NCI-H1930 (cell line): ENCODE data around the gene C10orf90.

Experiments
- DNase-seq, 2 experiments: peaks; one replicate each; lab custom pipeline; 2025; lab: John Stamatoyannopoulos, UW

Gene C10orf90

DNA sequence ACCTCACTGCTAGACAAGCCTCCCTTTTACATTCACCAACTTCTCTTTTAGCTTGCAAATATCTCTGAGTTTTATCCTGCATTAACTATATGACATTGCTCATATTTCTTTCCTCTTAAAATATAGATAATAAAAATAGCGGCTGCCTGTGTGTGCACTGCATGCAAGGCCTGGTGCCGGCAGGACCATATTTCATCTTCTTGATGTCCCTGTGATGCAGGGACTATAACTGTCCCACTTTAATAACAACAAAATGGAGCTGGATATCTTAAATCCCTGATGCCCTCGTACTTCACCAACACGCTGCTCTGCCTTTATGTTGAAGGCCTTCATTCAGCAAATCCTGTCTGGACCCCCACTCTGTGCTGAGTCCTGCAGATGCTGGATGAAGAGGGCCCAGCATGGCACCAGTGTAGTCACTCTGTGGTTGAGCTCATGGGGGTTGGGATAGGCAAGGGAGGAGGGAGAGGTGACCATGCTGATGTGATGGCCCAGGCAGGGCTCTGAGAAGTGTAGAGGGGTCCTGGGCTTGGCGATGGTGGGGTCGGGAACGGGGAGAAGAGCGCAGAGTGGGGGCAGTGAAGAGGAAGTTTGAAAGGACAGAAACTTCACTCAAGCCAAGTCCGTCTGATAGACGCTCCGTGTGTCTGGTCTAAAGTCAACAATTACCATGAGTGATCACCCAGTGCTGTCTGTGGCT lies 40.4 kb downstream of the C10orf90 start:
- no peak for DNase-seq

DNA sequence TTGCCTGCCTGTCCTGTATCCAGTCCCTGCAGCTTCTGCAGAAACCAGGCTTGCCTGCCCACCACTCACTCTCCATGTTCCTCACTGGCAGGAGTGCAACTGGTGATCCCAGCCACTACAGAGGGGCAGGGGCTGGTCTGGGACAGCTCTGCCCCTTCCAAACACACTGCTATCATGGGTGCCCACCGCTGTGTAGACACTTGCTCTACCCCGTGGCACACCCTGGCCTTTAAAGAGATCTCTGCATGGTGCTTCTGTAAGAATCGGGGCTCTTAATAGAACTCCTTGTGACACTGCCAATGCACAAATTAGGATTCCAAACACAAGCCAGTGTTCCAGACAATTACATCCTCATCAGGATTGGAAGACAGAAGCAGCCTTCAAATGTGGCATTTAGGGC lies 41.7 kb downstream of the C10orf90 start:
- DNase-seq: no peak

DNA sequence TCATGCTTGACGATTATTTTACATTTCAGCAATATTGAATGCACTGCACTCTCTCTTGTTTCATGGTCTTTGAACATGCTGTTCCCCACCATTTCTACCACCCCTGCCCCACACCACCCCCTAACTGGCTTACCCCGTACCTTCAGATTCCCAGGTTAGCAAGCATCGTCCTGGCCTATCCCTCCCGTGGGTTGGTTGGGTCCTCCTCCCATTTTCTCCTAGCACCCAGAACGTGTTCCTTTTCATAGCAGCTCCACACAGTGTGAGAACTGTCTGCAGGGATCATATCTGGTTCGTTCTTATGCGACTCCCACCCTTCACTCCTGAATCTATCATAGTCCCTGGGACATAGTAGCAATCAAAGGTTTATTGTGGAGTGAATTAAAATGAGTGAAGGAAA lies 48.6 kb downstream of the C10orf90 start:
- DNase-seq: no peak

DNA sequence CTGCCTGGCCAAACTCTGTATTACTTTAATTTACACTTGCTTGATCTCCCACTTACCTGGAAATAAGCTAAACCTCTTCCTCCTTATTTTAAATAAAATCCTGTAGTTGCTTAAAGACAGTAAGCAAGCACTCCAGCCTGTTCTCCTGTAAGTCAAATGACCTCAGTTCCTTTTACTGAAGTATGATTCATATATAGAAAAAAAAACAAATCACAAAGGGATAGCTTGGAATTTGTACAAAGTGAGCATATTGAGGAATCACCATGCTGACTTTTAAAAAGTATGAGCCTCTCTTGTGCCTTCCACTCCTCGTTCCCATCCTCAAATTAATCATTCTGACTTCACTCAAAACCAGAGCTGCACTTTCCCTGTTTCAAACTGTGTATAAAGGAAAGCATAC lies 52.0 kb downstream of the C10orf90 start:
- DNase-seq: no peak

DNA sequence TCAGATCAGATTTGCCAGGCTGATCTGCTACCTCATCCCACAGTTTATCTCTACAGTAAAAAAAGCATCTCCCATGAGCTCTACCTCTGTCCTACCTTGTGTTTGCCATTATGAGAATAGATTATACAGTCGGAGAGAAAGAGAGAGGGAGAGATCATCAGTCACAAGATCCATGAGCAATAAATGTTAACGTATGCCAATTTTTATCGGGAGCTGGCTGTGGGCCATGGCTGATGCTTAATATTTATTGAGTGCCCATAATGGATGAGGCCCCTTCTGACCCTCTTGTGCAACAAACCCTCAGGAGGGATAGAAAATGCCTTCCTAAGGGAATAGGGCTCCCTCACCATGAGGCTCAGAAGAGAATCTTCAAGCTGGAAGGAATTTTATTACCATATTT lies 52.8 kb downstream of the C10orf90 start:
- no peak for DNase-seq

GRCh38 chr10:126617208-126617607 lies 53.3 kb downstream of the C10orf90 start:
- no peak for DNase-seq

GRCh38 chr10:126616737-126617136 lies 53.8 kb downstream of the C10orf90 start:
- no peak for DNase-seq

GRCh38 chr10:126611303-126611702 lies 59.2 kb downstream of the C10orf90 start:
- DNase-seq: no peak

DNA sequence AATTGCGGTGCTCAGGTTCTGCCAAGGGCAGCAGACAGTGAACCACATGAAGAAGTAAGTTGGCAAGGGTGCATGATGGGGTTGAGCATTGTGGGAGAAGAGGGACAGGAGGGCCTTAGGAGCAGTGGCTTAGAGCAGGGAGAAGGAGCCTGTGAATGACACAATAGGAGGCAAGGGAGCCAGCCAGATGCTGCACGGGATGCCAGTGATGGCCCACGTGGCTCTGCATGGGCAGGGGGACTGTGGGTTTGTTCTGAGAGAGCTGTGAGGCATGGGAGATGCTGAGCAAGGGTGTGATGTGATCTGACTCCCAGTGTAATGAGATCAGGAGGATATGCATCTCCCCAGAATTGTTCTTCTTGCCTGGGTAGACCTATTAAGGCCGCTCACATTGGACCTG lies 60.9 kb downstream of the C10orf90 start:
- no peak for DNase-seq

DNA sequence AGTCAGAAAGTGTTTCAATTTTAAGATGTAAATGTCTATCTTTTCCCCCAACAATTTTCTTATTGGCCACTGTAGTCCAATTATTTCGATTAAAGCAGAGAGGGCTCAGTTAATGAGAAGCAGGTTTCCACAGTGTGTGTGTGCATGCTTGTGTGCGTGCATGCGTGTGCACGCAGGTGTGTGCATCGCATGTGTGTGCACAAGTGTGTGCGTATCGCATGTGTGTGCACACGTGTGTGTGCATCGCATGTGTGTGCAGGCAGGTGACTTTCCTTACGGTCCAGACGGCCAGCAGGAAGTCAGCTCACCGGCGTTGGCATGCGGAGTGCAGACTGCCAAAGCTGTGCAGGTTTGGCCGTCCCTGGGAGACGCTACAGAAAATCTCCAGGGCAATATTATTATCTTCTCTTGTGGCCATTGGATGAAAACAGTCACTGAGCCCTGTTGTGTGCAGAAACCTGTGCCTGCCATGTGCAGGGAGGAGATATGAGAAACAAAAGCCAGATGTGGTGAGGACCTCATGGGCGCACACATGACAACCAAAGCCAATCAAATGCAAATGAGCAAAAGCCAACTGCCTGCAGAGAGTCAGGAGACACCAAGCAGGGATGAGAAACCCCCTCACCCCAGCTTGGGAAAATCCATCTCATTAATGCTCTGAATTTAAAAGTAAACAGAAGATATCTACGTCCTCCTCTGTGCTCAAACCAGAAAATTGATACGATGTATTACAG lies 70.4 kb downstream of the C10orf90 start:
- no peak for DNase-seq

DNA sequence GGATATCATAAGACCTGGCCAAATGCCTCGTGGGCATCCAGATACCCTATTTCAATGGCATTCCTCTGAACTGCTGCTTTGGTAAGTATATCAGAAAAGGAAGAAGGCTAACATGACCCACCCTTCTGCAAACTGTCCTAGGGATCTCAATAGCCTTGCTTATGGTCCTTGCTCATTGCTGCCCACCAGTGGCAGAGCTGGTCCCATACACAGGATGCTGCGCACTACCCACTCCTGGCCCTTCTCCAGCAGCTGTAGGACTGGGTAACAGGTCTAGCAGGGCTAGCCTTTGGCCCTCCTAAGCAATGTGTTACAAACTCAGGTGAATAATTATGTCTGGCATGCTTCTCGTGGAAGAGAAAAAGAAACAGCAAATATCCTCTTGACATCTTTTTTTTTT lies 72.5 kb downstream of the C10orf90 start:
- no peak for DNase-seq

GRCh38 chr10:126597211-126597610 lies 73.3 kb downstream of the C10orf90 start:
- DNase-seq: no peak

GRCh38 chr10:126596472-126597016 lies 73.9 kb downstream of the C10orf90 start:
- no peak for DNase-seq

GRCh38 chr10:126595160-126595559 lies 75.3 kb downstream of the C10orf90 start:
- DNase-seq: no peak

DNA sequence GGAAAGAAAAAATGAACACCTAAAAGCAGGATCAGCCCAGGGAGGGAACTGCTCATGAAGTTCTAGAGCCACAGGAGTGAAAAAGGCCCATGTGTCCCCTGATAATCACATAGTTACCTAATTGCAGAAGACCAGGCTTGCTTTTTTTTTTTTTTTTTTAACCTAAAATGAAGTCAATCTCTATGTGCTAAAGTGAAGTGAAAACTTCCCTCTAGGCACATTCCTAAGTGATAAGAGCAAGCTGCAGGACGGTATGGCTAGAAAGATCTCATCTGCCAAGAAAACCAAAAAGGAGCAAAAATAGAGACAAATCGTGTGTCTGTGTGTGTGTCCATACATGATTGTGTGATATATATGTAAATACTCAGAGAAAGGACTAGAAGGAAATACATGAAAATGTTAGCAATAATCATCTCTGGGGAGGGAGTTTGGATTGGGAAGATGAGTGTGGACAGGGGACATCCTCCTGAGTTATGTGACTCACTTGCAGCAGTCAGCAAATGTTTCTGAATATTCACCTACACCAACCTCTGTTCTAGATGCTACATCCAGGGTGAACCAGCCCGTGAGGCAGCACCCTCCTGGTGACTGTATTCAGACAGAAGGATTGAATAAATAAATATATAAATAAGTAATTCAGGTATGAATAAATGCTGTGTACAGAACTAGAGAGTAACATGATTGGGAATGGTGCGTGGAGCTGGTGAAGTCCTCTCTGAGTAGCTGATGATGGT lies 76.4 kb downstream of the C10orf90 start:
- no peak for DNase-seq

GRCh38 chr10:126592901-126593300 lies 77.6 kb downstream of the C10orf90 start:
- DNase-seq: no peak

DNA sequence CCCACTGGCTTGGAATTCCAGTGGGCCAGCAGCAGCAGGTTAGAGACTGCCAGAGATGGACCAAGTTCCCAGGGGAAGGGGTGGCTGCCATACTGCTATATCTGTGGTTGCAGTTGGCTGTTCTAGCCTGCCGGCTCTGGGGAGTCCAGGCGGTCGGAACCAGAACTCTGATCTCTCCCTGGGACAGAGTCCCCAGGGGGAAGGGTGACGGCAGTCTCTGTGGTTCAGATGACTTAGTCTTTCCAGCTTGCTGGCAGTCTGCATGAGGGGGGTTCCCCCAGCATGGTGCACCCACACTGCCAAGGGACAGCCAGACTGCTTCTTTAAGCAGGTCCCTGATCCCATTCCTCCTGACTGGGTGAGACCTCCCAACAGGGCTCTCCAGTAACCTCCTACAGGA lies 82.5 kb downstream of the C10orf90 start:
- DNase-seq: no peak

DNA sequence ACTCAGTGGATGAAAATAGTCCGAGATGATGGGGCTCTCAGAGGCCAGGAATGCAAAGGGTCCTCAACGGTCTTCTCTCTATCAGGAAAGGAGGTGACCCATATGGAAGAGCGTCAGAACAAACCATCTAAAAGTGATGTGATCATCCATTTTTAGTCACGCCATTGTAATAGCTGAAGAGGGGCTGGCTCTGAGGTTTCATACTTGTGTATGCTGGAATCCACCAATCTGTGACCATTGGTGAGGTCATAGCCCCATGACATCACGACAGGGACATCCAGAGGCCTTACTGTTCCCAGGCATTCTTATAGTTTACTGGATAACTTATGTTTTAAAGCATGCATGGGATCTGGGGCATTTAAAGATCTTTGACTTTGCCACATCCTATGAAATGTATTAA lies 83.6 kb downstream of the C10orf90 start:
- DNase-seq: no peak

DNA sequence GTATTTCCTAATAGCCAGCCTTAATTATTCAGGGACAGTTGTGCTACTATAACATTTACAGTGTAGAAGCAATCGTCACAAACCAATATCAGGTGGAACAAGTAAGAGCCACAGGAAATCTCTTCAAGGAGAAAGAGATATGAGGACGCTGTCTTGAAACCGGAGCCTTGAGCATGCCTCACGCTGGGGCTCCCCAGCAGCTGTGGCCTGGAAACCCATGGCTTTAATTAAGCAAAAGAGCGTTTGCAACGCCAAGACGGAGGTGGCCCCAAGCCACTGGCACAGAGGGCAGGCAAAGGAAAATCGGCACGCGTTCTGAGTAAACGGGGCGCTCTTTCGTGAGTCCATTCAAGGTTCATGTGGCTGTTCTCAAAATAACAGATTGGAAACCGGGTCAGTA lies 84.4 kb downstream of the C10orf90 start:
- DNase-seq: no peak

DNA sequence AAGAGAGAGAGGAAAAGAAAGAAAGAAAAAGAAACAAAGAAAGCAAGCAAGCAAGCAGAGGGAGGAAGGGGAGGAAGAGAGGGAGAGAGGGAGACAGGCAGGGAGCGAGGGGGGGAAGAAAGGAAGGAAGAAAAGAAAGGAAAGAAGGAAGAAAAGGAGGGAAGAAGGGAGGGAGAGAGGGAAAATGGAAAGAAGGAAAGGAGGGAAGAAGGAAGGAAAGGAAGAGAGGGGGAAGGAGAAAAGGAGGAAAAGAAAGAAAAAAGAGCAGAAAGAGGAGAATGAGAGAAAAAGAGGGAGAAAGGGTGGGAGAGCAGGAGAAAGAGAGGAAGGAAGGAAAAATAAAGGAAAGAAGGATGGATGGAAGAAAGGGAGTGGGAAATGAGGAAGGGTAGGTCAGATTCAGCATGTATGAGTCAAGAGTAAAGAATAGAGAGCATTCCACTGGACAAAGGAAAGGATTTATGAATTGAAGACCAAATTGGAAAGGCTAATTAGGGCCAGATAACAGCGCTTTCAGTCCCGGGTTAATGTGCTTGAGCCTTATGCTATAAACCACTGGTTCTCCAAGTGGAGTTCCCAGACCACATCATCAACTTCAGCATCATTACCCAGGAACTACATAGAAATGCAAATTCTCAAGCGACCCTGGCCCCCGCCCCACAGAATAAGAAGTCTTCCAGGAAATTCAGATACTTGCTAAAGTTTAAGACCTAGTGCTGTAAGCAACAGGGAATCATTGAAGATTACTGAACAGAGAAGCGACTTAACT lies 85.1 kb downstream of the C10orf90 start:
- no peak for DNase-seq

GRCh38 chr10:126584836-126585235 lies 85.7 kb downstream of the C10orf90 start:
- DNase-seq: no peak
